Measurements from ENCODE around the gene ERC2. TPM values are rescaled to one million over a fixed set of nuclear protein-coding genes. Genes with fewer than 3 reads are reported as not detected.

Gene ERC2
- total and polyA plus RNA-seq, 7 experiments from 2014 or later: not detected

DNA sequence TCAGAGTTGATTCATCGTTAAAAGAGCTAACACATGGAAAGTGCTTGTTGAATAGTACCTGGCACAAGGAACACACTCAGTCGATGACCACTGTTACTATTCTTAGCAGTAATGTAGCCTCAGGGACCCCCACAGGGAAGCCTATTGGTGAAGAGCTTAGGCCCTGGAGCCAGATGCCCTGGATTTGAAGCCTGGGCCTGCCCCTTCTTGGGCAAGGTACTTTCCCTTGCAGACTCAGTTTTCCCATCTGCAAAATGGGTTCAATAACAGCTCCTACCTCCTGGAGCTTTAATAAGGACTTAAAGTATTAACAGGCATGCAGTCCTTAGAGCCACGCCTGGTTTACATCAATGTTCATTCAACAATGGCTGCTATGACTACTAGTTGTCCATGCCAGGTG is 884.2 kb downstream of the ERC2 start:
- Mint-ChIP-seq H3K27me3 (peaks cover 0 to 4% (median 0%) of the 10 kb centered on the region in 5 donors), H3K4me1 (no peaks in the 10 kb centered on the region), H3K36me3 (no peaks in the 10 kb centered on the region), H3K9me3 (peaks cover 0 to 4% (median 0%) of the 10 kb centered on the region in 11 donors), H3K27ac (no peak overlapping the region), H3K4me3 (no peak overlapping the region)
- DNase-seq (no peak), ATAC-seq (no peak)
- Histone ChIP-seq H3K27ac (ENCODE audit: low read depth, low read length) (no peak overlapping the region), H3K27me3 (ENCODE audit: control insufficient read depth in 2 of 2, insufficient read depth in 2 of 2, low read length in 2 of 2) (no peaks in the 10 kb centered on the region), H3K4me1 (ENCODE audit: control insufficient read depth in 2 of 2, insufficient read depth in 2 of 2, low read length in 2 of 2) (no peaks in the 10 kb centered on the region), H3K9me3 (ENCODE audit: control insufficient read depth in 2 of 3, low read length in 3 of 3) (no peaks in the 10 kb centered on the region), H3K4me3 (ENCODE audit: low read length) (no peak overlapping the region), H3K36me3 (ENCODE audit: control insufficient read depth in 2 of 3, insufficient read depth in 3 of 3, low read length in 3 of 3) (no peaks in the 10 kb centered on the region)
- ChIA-PET CTCF (no interaction called here), POLR2A (no interaction called here)
- intact Hi-C loops (cut with micrococcal nuclease): no loop called here

DNA sequence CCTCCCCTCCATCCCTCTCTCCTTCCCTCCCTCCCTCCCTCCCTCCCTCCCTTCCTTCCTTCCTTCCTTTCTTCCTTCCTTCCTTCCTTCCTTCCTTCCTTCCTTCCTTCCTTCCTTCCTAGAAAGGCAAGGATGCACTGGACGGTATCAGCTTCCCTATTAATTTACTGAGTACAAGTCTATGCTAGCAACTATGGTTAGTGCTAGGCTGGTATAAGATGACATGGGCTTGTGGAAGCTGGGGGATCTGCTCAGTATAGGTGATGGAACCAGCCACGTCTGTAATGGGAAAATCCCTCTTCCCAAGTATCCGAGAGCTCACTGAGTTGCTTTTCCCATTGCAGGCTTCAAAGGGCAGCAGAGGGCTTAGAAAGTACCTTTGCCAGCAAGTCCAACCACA is 884.8 kb downstream of the ERC2 start:
- Mint-ChIP-seq H3K9me3 (peaks cover 0 to 4% (median 0%) of the 10 kb centered on the region in 11 donors), H3K27ac (no peak overlapping the region), H3K27me3 (peaks cover 0 to 3% (median 0%) of the 10 kb centered on the region in 5 donors), H3K4me3 (no peak overlapping the region), H3K4me1 (no peaks in the 10 kb centered on the region), H3K36me3 (no peaks in the 10 kb centered on the region)
- ChIA-PET POLR2A (no interaction called here), CTCF (no interaction called here)
- Histone ChIP-seq H3K9me3 (ENCODE audit: control insufficient read depth in 2 of 3, low read length in 3 of 3) (no peaks in the 10 kb centered on the region), H3K27me3 (ENCODE audit: control insufficient read depth in 2 of 2, insufficient read depth in 2 of 2, low read length in 2 of 2) (no peaks in the 10 kb centered on the region), H3K27ac (ENCODE audit: low read depth, low read length) (no peak overlapping the region), H3K4me1 (ENCODE audit: control insufficient read depth in 2 of 2, insufficient read depth in 2 of 2, low read length in 2 of 2) (no peaks in the 10 kb centered on the region), H3K4me3 (ENCODE audit: low read length) (no peak overlapping the region), H3K36me3 (ENCODE audit: control insufficient read depth in 2 of 3, insufficient read depth in 3 of 3, low read length in 3 of 3) (no peaks in the 10 kb centered on the region)
- DNase-seq (no peak), ATAC-seq (no peak)
- intact Hi-C loops (cut with micrococcal nuclease): no loop called here

DNA sequence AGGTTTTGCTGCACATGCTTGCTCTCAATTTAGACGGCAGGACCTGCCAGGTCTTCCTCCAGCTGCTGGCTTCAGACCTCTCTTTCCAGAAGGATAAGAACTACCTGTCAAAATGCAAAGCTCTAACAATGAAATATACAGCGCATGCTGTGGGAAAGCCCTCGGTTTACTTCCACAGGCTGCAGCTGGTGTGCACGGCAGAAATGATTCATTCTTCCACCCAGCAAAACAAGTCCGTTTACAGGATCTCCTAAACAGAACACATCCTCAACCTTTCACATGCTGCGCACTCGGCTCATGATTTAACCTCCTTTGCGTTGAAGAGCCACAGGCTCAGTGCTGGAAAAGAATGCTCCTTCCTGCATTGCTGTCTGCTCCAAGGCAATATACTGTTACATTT is 888.8 kb downstream of the ERC2 start:
- Histone ChIP-seq H3K27ac (ENCODE audit: low read depth, low read length) (no peak overlapping the region), H3K27me3 (ENCODE audit: control insufficient read depth in 2 of 2, insufficient read depth in 2 of 2, low read length in 2 of 2) (no peaks in the 10 kb centered on the region), H3K4me1 (ENCODE audit: control insufficient read depth in 2 of 2, insufficient read depth in 2 of 2, low read length in 2 of 2) (no peaks in the 10 kb centered on the region), H3K9me3 (ENCODE audit: control insufficient read depth in 2 of 3, low read length in 3 of 3) (no peaks in the 10 kb centered on the region), H3K4me3 (ENCODE audit: low read length) (no peak overlapping the region), H3K36me3 (ENCODE audit: control insufficient read depth in 2 of 3, insufficient read depth in 3 of 3, low read length in 3 of 3) (no peaks in the 10 kb centered on the region)
- ChIA-PET POLR2A (no interaction called here), CTCF (no interaction called here)
- Mint-ChIP-seq H3K4me1 (no peaks in the 10 kb centered on the region), H3K9me3 (peaks cover 0 to 5% (median 3%) of the 10 kb centered on the region in 11 donors), H3K36me3 (no peaks in the 10 kb centered on the region), H3K27me3 (peaks cover 0 to 3% (median 0%) of the 10 kb centered on the region in 5 donors), H3K4me3 (no peak overlapping the region), H3K27ac (no peak overlapping the region)
- intact Hi-C loops (cut with micrococcal nuclease): no loop called here
- no peak for ATAC-seq
- no peak for DNase-seq

GRCh38 chr3:55576621-55577388 is 891.5 kb downstream of the ERC2 start:
- DNase-seq (no peak), ATAC-seq (no peak)
- no peaks in the 10 kb centered on the region for H3K9me3 ChIP-seq (ENCODE audit: control insufficient read depth in 2 of 3, low read length in 3 of 3)
- H3K4me3 Mint-ChIP-seq: no peak overlapping the region
- no peak overlapping the region for H3K27ac Mint-ChIP-seq
- intact Hi-C loops (cut with micrococcal nuclease): no loop called here
- H3K4me1 Mint-ChIP-seq: no peaks in the 10 kb centered on the region
- H3K27me3 ChIP-seq (ENCODE audit: control insufficient read depth in 2 of 2, insufficient read depth in 2 of 2, low read length in 2 of 2): no peaks in the 10 kb centered on the region
- POLR2A ChIA-PET: no interaction called here
- no peaks in the 10 kb centered on the region for H3K36me3 Mint-ChIP-seq
- H3K4me3 ChIP-seq (ENCODE audit: low read length): no peak overlapping the region
- CTCF ChIA-PET: no interaction called here
- peaks cover 0 to under 1% (median 0%) of the 10 kb centered on the region in 5 donors for H3K27me3 Mint-ChIP-seq
- no peaks in the 10 kb centered on the region for H3K36me3 ChIP-seq (ENCODE audit: control insufficient read depth in 2 of 3, insufficient read depth in 3 of 3, low read length in 3 of 3)
- no peaks in the 10 kb centered on the region for H3K4me1 ChIP-seq (ENCODE audit: control insufficient read depth in 2 of 2, insufficient read depth in 2 of 2, low read length in 2 of 2)
- H3K9me3 Mint-ChIP-seq: peaks cover 0 to 5% (median under 1%) of the 10 kb centered on the region in 11 donors
- H3K27ac ChIP-seq (ENCODE audit: low read depth, low read length): no peak overlapping the region

- H3K27me3 Mint-ChIP-seq: peaks cover 0 to 4% (median 0%) of the 10 kb centered on the region in 5 donors
- no peak overlapping the region for H3K4me3 Mint-ChIP-seq
- Histone ChIP-seq H3K9me3 (ENCODE audit: control insufficient read depth in 2 of 3, low read length in 3 of 3) (no peaks in the 10 kb centered on the region), H3K27ac (ENCODE audit: low read depth, low read length) (no peak overlapping the region), H3K36me3 (ENCODE audit: control insufficient read depth in 2 of 3, insufficient read depth in 3 of 3, low read length in 3 of 3) (no peaks in the 10 kb centered on the region), H3K4me1 (ENCODE audit: control insufficient read depth in 2 of 2, insufficient read depth in 2 of 2, low read length in 2 of 2) (no peaks in the 10 kb centered on the region), H3K27me3 (ENCODE audit: control insufficient read depth in 2 of 2, insufficient read depth in 2 of 2, low read length in 2 of 2) (no peaks in the 10 kb centered on the region), H3K4me3 (ENCODE audit: low read length) (no peak overlapping the region)
- DNase-seq: no peak
- no peak overlapping the region for H3K27ac Mint-ChIP-seq
- H3K36me3 Mint-ChIP-seq: no peaks in the 10 kb centered on the region
- H3K9me3 Mint-ChIP-seq: peaks cover 0 to 5% (median 0%) of the 10 kb centered on the region in 11 donors
- ChIA-PET CTCF (no interaction called here), POLR2A (no interaction called here)
- no peak for ATAC-seq
- no peaks in the 10 kb centered on the region for H3K4me1 Mint-ChIP-seq
- intact Hi-C loops (cut with micrococcal nuclease): no loop called here
Observed at GRCh38 chr3:55574671-55575070, 893.6 kb downstream of the ERC2 start.

- Histone ChIP-seq H3K27ac (ENCODE audit: low read depth, low read length) (no peak overlapping the region), H3K4me3 (ENCODE audit: low read length) (no peak overlapping the region), H3K9me3 (ENCODE audit: control insufficient read depth in 2 of 3, low read length in 3 of 3) (no peaks in the 10 kb centered on the region), H3K4me1 (ENCODE audit: control insufficient read depth in 2 of 2, insufficient read depth in 2 of 2, low read length in 2 of 2) (no peaks in the 10 kb centered on the region), H3K36me3 (ENCODE audit: control insufficient read depth in 2 of 3, insufficient read depth in 3 of 3, low read length in 3 of 3) (no peaks in the 10 kb centered on the region), H3K27me3 (ENCODE audit: control insufficient read depth in 2 of 2, insufficient read depth in 2 of 2, low read length in 2 of 2) (no peaks in the 10 kb centered on the region)
- H3K36me3 Mint-ChIP-seq: no peaks in the 10 kb centered on the region
- H3K4me1 Mint-ChIP-seq: no peaks in the 10 kb centered on the region
- ChIA-PET CTCF (no interaction called here), POLR2A (no interaction called here)
- H3K27me3 Mint-ChIP-seq: peaks cover 0 to 4% (median 0%) of the 10 kb centered on the region in 5 donors
- ATAC-seq: no peak
- H3K9me3 Mint-ChIP-seq: peaks cover 0 to 3% (median 0%) of the 10 kb centered on the region in 11 donors
- no peak for DNase-seq
- H3K4me3 Mint-ChIP-seq: no peak overlapping the region
- no peak overlapping the region for H3K27ac Mint-ChIP-seq
- intact Hi-C loops (cut with micrococcal nuclease): no loop called here
Observed at GRCh38 chr3:55572816-55573215, 895.5 kb downstream of the ERC2 start.

DNA sequence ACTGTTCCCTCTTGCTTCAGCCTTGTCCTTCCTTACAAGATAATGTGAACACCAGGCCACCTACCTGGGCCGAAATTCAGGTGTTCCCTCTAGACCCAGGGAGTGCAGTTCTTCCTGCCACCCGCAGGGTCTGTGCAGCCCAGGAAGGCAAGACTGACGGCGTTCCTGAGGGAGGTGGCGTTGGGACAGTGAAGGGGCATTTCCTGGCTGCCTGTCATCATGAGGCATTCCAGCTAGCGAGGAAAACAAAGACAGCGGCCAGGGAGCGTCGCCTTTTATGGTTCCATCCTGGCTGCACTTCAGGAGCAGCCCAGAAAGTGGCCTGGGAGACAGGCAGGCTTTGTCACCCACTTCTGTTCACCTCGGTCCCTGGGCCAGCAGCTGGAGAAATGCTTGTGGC is 896.4 kb downstream of the ERC2 start:
- no peak overlapping the region for H3K27ac ChIP-seq (ENCODE audit: low read depth, low read length)
- DNase-seq: no peak
- Mint-ChIP-seq H3K27ac (no peak overlapping the region), H3K27me3 (peaks cover 0 to 4% (median 0%) of the 10 kb centered on the region in 5 donors), H3K4me3 (no peak overlapping the region), H3K9me3 (peaks cover 0 to 8% (median 0%) of the 10 kb centered on the region in 11 donors), H3K36me3 (no peaks in the 10 kb centered on the region), H3K4me1 (no peaks in the 10 kb centered on the region)
- ChIA-PET POLR2A (no interaction called here), CTCF (no interaction called here)
- H3K9me3 ChIP-seq (ENCODE audit: control insufficient read depth in 2 of 3, low read length in 3 of 3): no peaks in the 10 kb centered on the region
- intact Hi-C loops (cut with micrococcal nuclease): no loop called here
- no peaks in the 10 kb centered on the region for H3K27me3 ChIP-seq (ENCODE audit: control insufficient read depth in 2 of 2, insufficient read depth in 2 of 2, low read length in 2 of 2)
- no peak overlapping the region for H3K4me3 ChIP-seq (ENCODE audit: low read length)
- no peak for ATAC-seq
- H3K4me1 ChIP-seq (ENCODE audit: control insufficient read depth in 2 of 2, insufficient read depth in 2 of 2, low read length in 2 of 2): no peaks in the 10 kb centered on the region
- H3K36me3 ChIP-seq (ENCODE audit: control insufficient read depth in 2 of 3, insufficient read depth in 3 of 3, low read length in 3 of 3): no peaks in the 10 kb centered on the region
